SK-N-MC (cell line): ENCODE data around the gene COQ3.
"Not testable (repeated sequence)": the region's sequence is repeated elsewhere in the genome, so short reads cannot be mapped to it uniquely, and the experiment has no call there.

Source experiments
- EZH2 ChIP-seq: fragments of 200-600 bp; sonication (generic); IDR thresholded peaks from one replicate; pipeline ENCODE4 v1.6.1; 2017; ENCODE audit warnings: antibody characterized with exemption
- POLR2AphosphoS5 ChIP-seq: IDR thresholded peaks from 2 replicates; pipeline ENCODE4 v1.6.1; 2012; ENCODE audit warnings: mild to moderate bottlenecking, low read depth, low read length, borderline replicate concordance

GRCh38 chr6:99335298-99335697 lies 58.7 kb downstream of the COQ3 start:
- not testable (repeated sequence) for TF ChIP-seq EZH2, POLR2AphosphoS5
